Cardiac fibroblast (primary cell): Measurements from ENCODE around the gene MAPK14.

Source experiments
- DNase-seq, 2 donors: peaks; one replicate each; pipeline versions ENCODE4 v3.0.0 to v3.0.0-alpha.2; 2010; ENCODE audit warnings: low read depth in 2 of 2
- H3K4me3 ChIP-seq, 2 donors: replicated peaks in 1 of 2; 1 replicate in 1 of 2; 2 replicates in 1 of 2; pipeline ENCODE4 v1.5.1; 2011; ENCODE audit warnings: low read depth in 2 of 2, low read length in 2 of 2, mild to moderate bottlenecking in 2 of 2, moderate library complexity in 1 of 2
- CTCF ChIP-seq: IDR thresholded peaks from one replicate; pipeline ENCODE4 v1.5.1; 2011; ENCODE audit warnings: low read depth, mild to moderate bottlenecking, low read length, inconsistent platforms

MAPK14 gene

DNA sequence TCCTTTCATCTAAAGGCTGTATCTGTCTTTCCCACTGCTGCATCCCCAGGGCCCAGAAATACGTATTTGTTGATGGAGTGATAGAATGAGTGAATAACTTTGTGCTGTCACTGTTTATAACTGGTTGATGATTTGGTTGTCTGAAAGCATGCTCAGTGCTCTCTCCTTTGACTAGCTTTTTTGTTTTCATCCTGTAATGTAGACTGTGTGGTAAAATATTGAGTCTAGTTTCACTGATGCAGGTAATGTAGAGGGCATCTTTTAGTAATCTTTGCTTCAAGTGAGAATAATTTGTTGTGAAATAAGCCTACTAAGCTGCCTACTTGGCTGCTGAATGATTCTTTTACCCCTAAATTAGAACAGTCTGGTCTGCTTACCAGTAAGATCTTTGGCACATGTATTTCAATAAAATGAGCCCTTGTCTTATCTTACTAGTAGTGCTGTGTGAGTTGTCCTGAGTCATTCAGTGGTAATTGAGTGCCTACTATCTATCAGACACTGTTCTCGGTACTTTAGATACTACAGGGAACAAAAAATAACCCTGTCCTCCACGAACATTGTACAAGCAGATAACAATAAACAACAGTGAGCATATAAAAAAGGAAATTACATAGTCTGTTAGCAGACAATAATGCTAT lies 39.9 kb downstream of the MAPK14 start:
- DNase-seq, result peak; percentile 30 to 44
- H3K4me3 ChIP-seq, result no peak overlapping the region
- TF ChIP-seq CTCF, result no peak

DNA sequence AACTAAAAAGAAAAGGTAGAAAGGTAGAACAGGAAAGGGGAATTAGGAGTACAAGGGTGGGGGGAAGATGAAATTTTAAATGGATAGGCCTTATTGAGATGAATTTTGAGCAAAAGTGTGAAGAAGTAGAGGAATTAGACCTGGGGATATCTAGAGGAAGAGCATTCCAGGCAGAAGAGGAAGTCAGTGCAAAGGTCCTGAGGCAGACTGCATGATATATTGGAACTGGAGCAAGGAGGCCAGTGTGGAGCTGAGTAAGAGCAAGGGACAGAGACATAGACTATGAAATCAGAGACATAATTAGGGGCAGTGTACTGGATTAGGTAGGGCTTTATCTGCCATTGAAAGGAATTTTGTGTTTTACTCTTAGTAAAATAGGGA lies 40.4 kb downstream of the MAPK14 start:
- no peak for TF ChIP-seq CTCF
- H3K4me3 ChIP-seq, result no peak overlapping the region
- DNase-seq, result no peak

DNA sequence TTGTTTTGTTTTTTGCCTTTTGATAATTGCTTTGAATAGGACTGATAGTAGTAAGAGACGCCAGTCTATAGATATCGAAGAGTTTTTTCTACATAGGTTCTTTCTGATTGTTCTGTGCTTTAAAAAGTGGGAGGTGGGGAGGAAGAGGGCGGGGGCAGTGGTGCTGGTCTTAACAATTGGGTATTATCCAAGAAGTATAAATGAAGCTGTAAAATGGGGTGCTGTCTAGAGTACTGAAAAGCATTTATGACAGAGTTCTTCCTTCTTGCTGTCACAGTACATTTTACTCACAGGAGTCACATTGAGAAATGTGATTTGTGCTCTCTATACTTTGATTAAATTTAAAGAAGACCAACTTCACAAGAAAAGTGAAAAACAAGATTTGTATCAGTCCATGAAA lies 41.0 kb downstream of the MAPK14 start:
- no peak for DNase-seq
- no peak overlapping the region for H3K4me3 ChIP-seq
- no peak for TF ChIP-seq CTCF

GRCh38 chr6:36069573-36069972 lies 42.0 kb downstream of the MAPK14 start:
- no peak overlapping the region for H3K4me3 ChIP-seq
- DNase-seq, result no peak
- no peak for TF ChIP-seq CTCF

- no peak for TF ChIP-seq CTCF
- no peak for DNase-seq
- H3K4me3 ChIP-seq, result no peak overlapping the region
Observed at GRCh38 chr6:36070252-36070651, 42.6 kb downstream of the MAPK14 start.

DNA sequence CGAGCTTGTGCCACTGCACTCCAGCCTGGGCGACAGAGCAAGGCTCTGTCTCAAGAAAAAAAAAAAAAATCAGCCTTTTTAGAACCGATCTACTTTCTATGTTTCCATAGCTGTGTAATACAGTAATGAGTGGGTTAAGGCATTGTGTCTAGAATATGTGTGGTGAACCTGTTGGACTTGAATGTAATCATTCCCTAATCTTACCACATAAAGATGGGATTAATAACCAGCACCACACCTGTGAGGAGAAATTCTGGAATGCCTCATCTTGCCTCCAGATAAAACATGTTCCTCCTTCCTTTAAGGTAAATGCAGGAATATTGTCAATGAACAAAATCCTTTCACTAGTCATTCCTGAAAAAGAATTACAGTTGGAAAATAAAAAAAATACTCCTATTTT lies 43.7 kb downstream of the MAPK14 start:
- H3K4me3 ChIP-seq, result no peak overlapping the region
- no peak for DNase-seq
- no peak for TF ChIP-seq CTCF

DNA sequence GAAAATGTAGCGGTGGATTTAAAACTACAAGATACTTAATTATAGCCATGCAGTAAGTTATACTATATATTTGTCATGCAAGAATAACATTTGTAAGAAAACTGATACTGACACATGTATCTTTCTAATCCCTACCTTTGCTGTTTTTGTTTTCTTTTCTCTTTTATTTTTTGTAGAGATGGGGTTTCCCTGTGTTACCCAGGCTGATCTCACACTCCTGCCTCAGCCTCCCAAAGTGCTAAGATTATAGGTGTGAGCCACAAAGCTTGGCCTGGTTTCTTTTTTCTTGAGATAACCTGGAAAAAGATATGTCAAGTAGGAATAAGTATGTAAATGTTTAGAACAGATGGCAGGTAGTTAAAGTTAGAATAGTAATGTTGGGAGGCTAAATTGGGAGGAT lies 44.1 kb downstream of the MAPK14 start:
- no peak for DNase-seq
- TF ChIP-seq CTCF, result no peak
- H3K4me3 ChIP-seq, result no peak overlapping the region
